Nephron progenitor cell (in vitro differentiated cells): ENCODE data around the gene ASTN2.
"Not testable (repeated sequence)": the region's sequence is repeated elsewhere in the genome, so short reads cannot be mapped to it uniquely, and the experiment has no call there.

Source experiments
- DNase-seq: peaks from one replicate; pipeline ENCODE4 v3.0.0; 2021
- H3K27ac Mint-ChIP-seq: 2 replicates; pipeline ENCODE4 v1.8.0; 2021; ENCODE audit warnings: mild to moderate bottlenecking, moderate library complexity, mixed read lengths
- H3K27me3 Mint-ChIP-seq: 2 replicates; pipeline ENCODE4 v1.8.0; 2021; ENCODE audit warnings: mild to moderate bottlenecking, low read depth, mixed read lengths; ENCODE audit not compliant: poor library complexity
- H3K36me3 Mint-ChIP-seq: 2 replicates; pipeline ENCODE4 v1.8.0; 2021; ENCODE audit warnings: low read depth, mixed read lengths
- H3K4me1 Mint-ChIP-seq: 2 replicates; pipeline ENCODE4 v1.8.0; 2021; ENCODE audit warnings: mixed read lengths
- H3K4me3 Mint-ChIP-seq: 2 replicates; pipeline ENCODE4 v1.8.0; 2021; ENCODE audit warnings: mild to moderate bottlenecking, moderate library complexity, mixed read lengths
- H3K9me3 Mint-ChIP-seq: 2 replicates; pipeline ENCODE4 v1.8.0; 2021; ENCODE audit warnings: mild to moderate bottlenecking, moderate library complexity, mixed read lengths
- CTCF ChIP-seq: fragments of 200-600 bp; sonication (generic); IDR thresholded peaks from 2 replicates; pipeline ENCODE4 v1.5.0; 2021; ENCODE audit warnings: antibody characterized with exemption

Gene ASTN2

GRCh38 chr9:117072216-117072615, 342.6 kb downstream of the ASTN2 start:
- no peaks in the 10 kb centered on the region for H3K36me3 Mint-ChIP-seq
- no peak for TF ChIP-seq CTCF
- H3K4me1 Mint-ChIP-seq: peaks cover 56% of the 10 kb centered on the region
- no peaks in the 10 kb centered on the region for H3K9me3 Mint-ChIP-seq
- H3K27ac Mint-ChIP-seq: no peak overlapping the region
- peaks cover 5% of the 10 kb centered on the region for H3K27me3 Mint-ChIP-seq
- peak overlapping the region; percentile 80 for H3K4me3 Mint-ChIP-seq
- DNase-seq: no peak

DNA sequence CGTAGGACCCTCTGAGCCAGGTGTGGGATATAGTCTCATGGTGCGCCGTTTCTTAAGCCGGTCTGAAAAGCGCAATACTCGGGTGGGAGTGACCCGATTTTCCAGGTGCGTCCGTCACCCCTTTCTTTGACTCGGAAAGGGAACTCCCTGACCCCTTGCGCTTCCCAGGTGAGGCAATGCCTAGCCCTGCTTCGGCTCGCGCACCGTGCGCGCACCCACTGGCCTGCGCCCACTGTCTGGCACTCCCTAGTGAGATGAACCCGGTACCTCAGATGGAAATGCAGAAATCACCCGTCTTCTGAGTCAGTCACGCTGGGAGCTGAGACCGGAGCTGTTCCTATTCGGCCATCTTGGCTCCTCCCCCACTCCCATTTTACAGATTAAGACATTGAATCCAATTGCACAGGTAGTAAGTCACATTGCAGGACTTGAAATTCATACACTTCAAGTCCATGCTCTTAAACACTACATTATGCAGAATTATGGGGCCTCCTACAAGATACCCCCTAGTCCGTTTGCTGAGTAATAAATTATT, 343.1 kb downstream of the ASTN2 start:
- DNase-seq, H3K9me3 Mint-ChIP-seq, H3K36me3 Mint-ChIP-seq, H3K27me3 Mint-ChIP-seq, H3K27ac Mint-ChIP-seq: not testable (repeated sequence)
- H3K4me3 Mint-ChIP-seq: peak overlapping the region; percentile 80
- peaks cover 51% of the 10 kb centered on the region for H3K4me1 Mint-ChIP-seq

GRCh38 chr9:117063721-117064471, 351.0 kb downstream of the ASTN2 start:
- no peaks in the 10 kb centered on the region for H3K27me3 Mint-ChIP-seq
- no peaks in the 10 kb centered on the region for H3K4me1 Mint-ChIP-seq
- no peak for DNase-seq
- H3K4me3 Mint-ChIP-seq: no peak overlapping the region
- no peaks in the 10 kb centered on the region for H3K9me3 Mint-ChIP-seq
- no peaks in the 10 kb centered on the region for H3K36me3 Mint-ChIP-seq
- H3K27ac Mint-ChIP-seq: no peak overlapping the region
- TF ChIP-seq CTCF: no peak

- no peak for TF ChIP-seq CTCF
- H3K27me3 Mint-ChIP-seq: peaks cover 4% of the 10 kb centered on the region
- DNase-seq: no peak
- H3K27ac Mint-ChIP-seq: no peak overlapping the region
- H3K9me3 Mint-ChIP-seq: no peaks in the 10 kb centered on the region
- no peaks in the 10 kb centered on the region for H3K4me1 Mint-ChIP-seq
- H3K36me3 Mint-ChIP-seq: no peaks in the 10 kb centered on the region
- no peak overlapping the region for H3K4me3 Mint-ChIP-seq
Measured at GRCh38 chr9:117060963-117061362, 353.9 kb downstream of the ASTN2 start.

- H3K4me3 Mint-ChIP-seq: no peak overlapping the region
- H3K27me3 Mint-ChIP-seq: peaks cover 9% of the 10 kb centered on the region
- DNase-seq: no peak
- no peaks in the 10 kb centered on the region for H3K4me1 Mint-ChIP-seq
- H3K27ac Mint-ChIP-seq: no peak overlapping the region
- TF ChIP-seq CTCF: no peak
- no peaks in the 10 kb centered on the region for H3K9me3 Mint-ChIP-seq
- no peaks in the 10 kb centered on the region for H3K36me3 Mint-ChIP-seq
Measured at GRCh38 chr9:117050007-117050406, 364.9 kb downstream of the ASTN2 start.

DNA sequence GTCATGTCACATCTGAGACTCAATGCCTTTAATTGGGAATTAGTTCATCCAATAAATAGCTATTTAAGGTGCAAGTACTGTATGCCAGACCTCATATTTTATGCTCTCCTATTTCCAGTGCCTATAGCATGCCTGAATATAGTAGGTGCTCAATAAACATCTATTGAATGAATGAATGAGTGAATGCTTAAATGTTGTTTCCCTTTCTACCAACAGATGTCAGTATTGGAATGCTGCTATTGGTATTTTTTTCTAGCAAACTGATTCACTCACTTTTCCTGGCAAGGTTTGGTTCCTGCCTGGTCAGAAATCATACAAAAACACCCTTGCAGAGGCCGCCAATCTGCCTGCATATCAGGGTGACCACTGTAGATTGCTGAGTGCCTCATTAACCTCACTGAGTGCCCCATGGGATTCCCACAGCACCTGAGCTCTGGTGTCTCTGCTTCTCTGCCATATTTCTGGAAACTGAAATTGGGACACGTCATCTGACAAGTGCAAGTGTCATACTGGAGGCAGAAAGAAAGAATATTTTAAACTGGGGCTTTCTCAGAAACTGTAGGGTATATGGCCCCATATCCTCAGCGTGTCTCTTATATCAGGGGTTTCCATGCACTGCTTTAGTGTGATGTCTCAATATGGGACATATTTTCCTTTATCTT, 368.1 kb downstream of the ASTN2 start:
- DNase-seq: no peak
- H3K9me3 Mint-ChIP-seq: no peaks in the 10 kb centered on the region
- no peaks in the 10 kb centered on the region for H3K36me3 Mint-ChIP-seq
- no peak overlapping the region for H3K4me3 Mint-ChIP-seq
- H3K27me3 Mint-ChIP-seq: peaks cover 11% of the 10 kb centered on the region
- no peak overlapping the region for H3K27ac Mint-ChIP-seq
- H3K4me1 Mint-ChIP-seq: no peaks in the 10 kb centered on the region
- peak; percentile 21 for TF ChIP-seq CTCF
